Stomach smooth muscle (tissue), 2 donors: ENCODE results near the gene ABHD2.
A peak's percentile ranks its signal among the peaks of the same experiment; 100 is the strongest.

ENCODE experiments used
- H3K27ac ChIP-seq: one replicate; pipeline ENCODE4 v1.7.0; 2013; ENCODE audit warnings: mild to moderate bottlenecking, low read length, inconsistent platforms
- H3K27me3 ChIP-seq, 2 donors: one replicate each; pipeline ENCODE4 v1.7.0; 2013; ENCODE audit warnings: low read length in 2 of 2; ENCODE audit not compliant: insufficient read depth in 2 of 2, control insufficient read depth in 1 of 2
- H3K36me3 ChIP-seq, 2 donors: one replicate each; pipeline ENCODE4 v1.7.0; 2013; ENCODE audit warnings: low read length in 2 of 2; ENCODE audit not compliant: control insufficient read depth in 2 of 2, insufficient read depth in 2 of 2
- H3K4me1 ChIP-seq: one replicate; pipeline ENCODE4 v1.7.0; 2013; ENCODE audit warnings: low read length; ENCODE audit not compliant: control insufficient read depth, insufficient read depth
- H3K4me3 ChIP-seq, 2 donors: one replicate each; pipeline ENCODE4 v1.7.0; 2013; ENCODE audit warnings: low read length in 2 of 2
- H3K9ac ChIP-seq, 2 donors: one replicate each; pipeline ENCODE4 v1.7.0; 2013; ENCODE audit warnings: low read length in 2 of 2, mild to moderate bottlenecking in 1 of 2
- H3K9me3 ChIP-seq, 2 donors: one replicate each; pipeline ENCODE4 v1.7.0; 2013; ENCODE audit warnings: low read length in 2 of 2; ENCODE audit not compliant: control insufficient read depth in 2 of 2
- donor health status: healthy.
- donor health status: Pancreatic carcinoma.

ABHD2 gene

DNA sequence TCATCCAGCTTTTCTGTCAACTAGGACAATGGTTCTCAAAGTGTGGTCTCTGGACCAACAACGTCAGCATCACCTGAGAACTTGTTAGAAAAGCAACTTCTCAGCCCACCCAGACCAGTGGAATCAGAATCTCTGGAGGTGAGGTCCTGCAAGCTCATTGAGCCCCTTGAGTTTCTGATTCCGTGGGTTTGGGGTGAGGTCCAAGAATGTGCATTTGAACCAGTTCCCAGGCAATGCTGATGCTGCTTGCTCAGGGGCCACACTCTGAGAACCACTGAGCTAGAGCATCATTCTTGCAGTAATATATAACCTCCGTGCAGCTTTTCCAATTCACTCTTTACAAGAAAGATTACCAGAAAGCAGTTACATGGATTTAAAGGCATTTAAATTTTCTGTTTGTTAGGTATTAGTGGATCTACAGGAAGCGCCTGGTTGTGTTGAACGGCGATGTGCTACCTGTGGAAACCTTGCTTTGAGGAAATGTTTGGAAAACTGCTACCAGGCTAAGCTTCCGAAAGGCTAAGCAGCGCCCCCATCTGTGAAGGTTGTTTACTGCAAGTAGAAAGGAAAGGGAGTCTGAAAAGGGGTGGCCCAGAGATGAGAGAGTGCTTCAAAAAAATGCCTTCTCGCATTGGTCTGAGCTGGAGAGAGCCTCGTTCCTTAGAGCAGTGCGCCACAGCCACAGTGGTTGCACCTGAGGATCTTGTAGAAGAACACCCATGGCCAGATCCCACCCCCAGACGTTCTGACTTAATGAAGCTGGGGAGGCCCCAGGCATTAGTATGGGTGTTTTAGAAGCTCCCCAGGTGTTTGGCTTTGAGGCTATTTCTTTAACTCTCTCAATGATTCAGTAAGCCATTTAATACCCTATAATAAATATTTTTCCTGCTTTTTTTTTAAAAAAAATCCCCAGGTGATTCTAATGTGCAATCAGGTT, 83.1 kb downstream of the ABHD2 start:
- H3K9me3 ChIP-seq: no peaks in the 10 kb centered on the region
- peaks cover 9 to 17% of the 10 kb centered on the region in 2 donors for H3K36me3 ChIP-seq
- peaks cover 12% of the 10 kb centered on the region for H3K4me1 ChIP-seq
- H3K9ac ChIP-seq: no peak overlapping the region
- H3K27ac ChIP-seq: no peak overlapping the region
- H3K4me3 ChIP-seq: no peak overlapping the region
- H3K27me3 ChIP-seq: no peaks in the 10 kb centered on the region

DNA sequence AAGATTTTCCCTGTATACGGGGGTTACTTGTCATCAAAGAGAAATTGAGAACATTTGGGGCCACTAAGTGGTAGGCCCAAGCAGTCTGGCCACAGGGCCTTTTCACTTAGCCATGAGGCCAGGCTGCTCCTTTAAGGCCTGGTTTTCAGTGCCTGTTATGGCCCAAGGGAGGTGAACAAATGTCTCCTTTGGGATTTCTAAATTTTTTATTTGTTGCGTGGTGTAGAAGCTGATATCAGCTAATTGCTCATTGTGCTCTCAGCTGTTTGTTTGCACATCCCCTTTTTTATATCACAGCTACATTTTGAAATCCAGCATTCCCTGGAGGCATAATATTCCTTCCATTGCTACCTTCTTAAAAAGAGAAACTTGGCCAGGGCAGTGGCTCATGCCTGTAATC, 84.7 kb downstream of the ABHD2 start:
- peaks cover 18 to 28% of the 10 kb centered on the region in 2 donors for H3K36me3 ChIP-seq
- H3K4me1 ChIP-seq: peaks cover 13% of the 10 kb centered on the region
- H3K27ac ChIP-seq: no peak overlapping the region
- no peaks in the 10 kb centered on the region for H3K9me3 ChIP-seq
- no peaks in the 10 kb centered on the region for H3K27me3 ChIP-seq
- no peak overlapping the region for H3K9ac ChIP-seq
- H3K4me3 ChIP-seq: no peak overlapping the region

GRCh38 chr15:89174476-89174875, 86.2 kb downstream of the ABHD2 start:
- Histone ChIP-seq H3K4me3 (no peak overlapping the region), H3K36me3 (peaks cover 18 to 32% of the 10 kb centered on the region in 2 donors), H3K27ac (no peak overlapping the region), H3K4me1 (peaks cover 15% of the 10 kb centered on the region), H3K27me3 (no peaks in the 10 kb centered on the region), H3K9ac (no peak overlapping the region), H3K9me3 (no peaks in the 10 kb centered on the region)

GRCh38 chr15:89175617-89176191, 87.4 kb downstream of the ABHD2 start:
- H3K27ac ChIP-seq: no peak overlapping the region
- no peaks in the 10 kb centered on the region for H3K9me3 ChIP-seq
- H3K27me3 ChIP-seq: no peaks in the 10 kb centered on the region
- H3K4me3 ChIP-seq: no peak overlapping the region
- H3K36me3 ChIP-seq: peaks cover 20 to 34% of the 10 kb centered on the region in 2 donors
- peaks cover 15% of the 10 kb centered on the region for H3K4me1 ChIP-seq
- H3K9ac ChIP-seq: no peak overlapping the region

- Histone ChIP-seq H3K4me3 (no peak overlapping the region), H3K9me3 (no peaks in the 10 kb centered on the region), H3K9ac (no peak overlapping the region), H3K27ac (no peak overlapping the region), H3K4me1 (peaks cover 15% of the 10 kb centered on the region), H3K36me3 (peaks cover 20 to 34% of the 10 kb centered on the region in 2 donors), H3K27me3 (no peaks in the 10 kb centered on the region)
These were observed 88.9 kb downstream of the ABHD2 start for GRCh38 chr15:89177116-89177515.

DNA sequence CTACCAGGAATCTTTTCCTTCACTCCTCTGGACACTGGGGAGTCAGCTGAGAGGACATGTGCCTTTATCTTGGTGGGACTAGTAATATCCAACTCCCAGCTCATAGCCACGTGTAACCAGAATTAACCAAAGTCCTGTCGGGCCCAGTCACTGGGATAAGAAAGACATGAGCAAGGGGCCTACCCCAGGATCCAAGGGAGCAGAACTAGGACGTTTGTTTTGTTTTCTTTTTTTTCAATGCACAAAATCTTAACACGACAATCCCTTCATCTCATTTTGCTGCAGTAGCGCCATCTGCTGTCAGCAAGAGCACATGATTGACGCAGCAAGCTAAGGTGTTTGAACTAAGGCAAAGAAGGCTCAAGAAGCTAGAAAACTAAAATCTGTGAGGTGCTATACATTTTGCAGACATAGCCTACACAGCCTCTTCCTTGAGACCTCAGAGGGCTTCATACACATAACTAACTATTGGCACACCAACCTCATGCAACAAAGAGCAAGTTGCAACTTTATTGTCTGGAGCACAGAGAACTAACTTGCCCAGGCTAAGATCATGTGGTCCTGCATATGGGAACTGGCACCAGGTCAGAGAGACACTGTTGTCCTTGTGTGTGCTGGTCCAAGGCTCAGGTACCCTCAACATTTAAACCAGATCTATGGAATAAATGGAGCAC, 89.5 kb downstream of the ABHD2 start:
- Histone ChIP-seq H3K9me3 (no peaks in the 10 kb centered on the region), H3K4me1 (peaks cover 13% of the 10 kb centered on the region), H3K36me3 (peaks cover 15 to 36% of the 10 kb centered on the region in 2 donors), H3K27me3 (no peaks in the 10 kb centered on the region), H3K4me3 (no peak overlapping the region), H3K9ac (peak overlapping the region in 1 of 2 donors; percentile 21), H3K27ac (no peak overlapping the region)

GRCh38 chr15:89178307-89178977, 90.2 kb downstream of the ABHD2 start:
- H3K9ac ChIP-seq: no peak overlapping the region
- H3K27ac ChIP-seq: no peak overlapping the region
- no peaks in the 10 kb centered on the region for H3K27me3 ChIP-seq

GRCh38 chr15:89179966-89180875, 92.0 kb downstream of the ABHD2 start:
- Histone ChIP-seq H3K4me3 (no peak overlapping the region), H3K4me1 (peaks cover 8% of the 10 kb centered on the region), H3K36me3 (peaks cover 22 to 44% of the 10 kb centered on the region in 2 donors), H3K9me3 (no peaks in the 10 kb centered on the region), H3K9ac (no peak overlapping the region), H3K27me3 (no peaks in the 10 kb centered on the region), H3K27ac (no peak overlapping the region)

More at GRCh38 chr15:89178307-89178977, 90.2 kb downstream of the ABHD2 start:
- H3K9me3 ChIP-seq: no peaks in the 10 kb centered on the region
- H3K4me3 ChIP-seq: no peak overlapping the region
- H3K4me1 ChIP-seq: peaks cover 12% of the 10 kb centered on the region
- peaks cover 15 to 36% of the 10 kb centered on the region in 2 donors for H3K36me3 ChIP-seq

DNA sequence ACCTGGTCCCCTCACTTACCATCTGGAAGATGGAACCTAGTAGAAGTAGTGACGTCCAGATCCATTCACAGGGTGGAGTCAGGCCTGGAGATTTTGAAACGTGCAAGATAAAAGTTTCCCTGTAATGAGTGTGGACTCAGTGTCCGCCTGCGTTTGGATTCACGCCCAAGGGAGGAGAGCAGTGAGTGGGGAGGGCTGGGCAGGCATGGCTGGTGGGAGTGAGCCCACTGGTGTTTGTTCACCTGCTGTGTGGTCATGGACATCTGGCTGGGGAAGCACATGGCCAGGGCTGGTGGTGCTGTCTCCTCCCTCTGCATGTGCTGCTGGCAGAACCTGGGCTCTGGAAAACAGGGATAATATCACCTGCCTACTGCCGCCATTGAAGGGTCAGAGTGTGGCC, 96.1 kb downstream of the ABHD2 start:
- H3K9ac ChIP-seq: no peak overlapping the region

More for the DNA sequence above, 96.1 kb downstream of the ABHD2 start:
- Histone ChIP-seq H3K9me3 (no peaks in the 10 kb centered on the region), H3K4me1 (no peaks in the 10 kb centered on the region), H3K27me3 (no peaks in the 10 kb centered on the region), H3K27ac (no peak overlapping the region), H3K4me3 (no peak overlapping the region), H3K36me3 (peaks cover 37 to 52% of the 10 kb centered on the region in 2 donors)
